Right lung (tissue), 5 donors: ENCODE results near the gene LEFTY2. TPM values are rescaled to one million over a fixed set of nuclear protein-coding genes. Genes with fewer than 3 reads are reported as not detected.
"Not testable (repeated sequence)": the region's sequence is repeated elsewhere in the genome, so short reads cannot be mapped to it uniquely, and the experiment has no call there.

Source experiments
- DNase-seq, 2 donors: peaks; one replicate each; pipeline ENCODE4 v3.0.0-alpha.2; 2013
- polyA plus RNA-seq, 5 donors: library from polyadenylated mRNA; unstranded; fragments of 120-200 nt; gene quantifications; one replicate each; pipeline versions ENCODE4 v1.2.1 to v1.2.3, GENCODE V29; 2013; ENCODE audit warnings: inconsistent platforms in 1 of 5, low replicate concordance in 1 of 5; ENCODE audit not compliant: insufficient read length in 5 of 5, insufficient read depth in 1 of 5

Gene LEFTY2
- polyA plus RNA-seq, 5 donors = 1.1 to 3.0 (median 1.5) TPM

DNA sequence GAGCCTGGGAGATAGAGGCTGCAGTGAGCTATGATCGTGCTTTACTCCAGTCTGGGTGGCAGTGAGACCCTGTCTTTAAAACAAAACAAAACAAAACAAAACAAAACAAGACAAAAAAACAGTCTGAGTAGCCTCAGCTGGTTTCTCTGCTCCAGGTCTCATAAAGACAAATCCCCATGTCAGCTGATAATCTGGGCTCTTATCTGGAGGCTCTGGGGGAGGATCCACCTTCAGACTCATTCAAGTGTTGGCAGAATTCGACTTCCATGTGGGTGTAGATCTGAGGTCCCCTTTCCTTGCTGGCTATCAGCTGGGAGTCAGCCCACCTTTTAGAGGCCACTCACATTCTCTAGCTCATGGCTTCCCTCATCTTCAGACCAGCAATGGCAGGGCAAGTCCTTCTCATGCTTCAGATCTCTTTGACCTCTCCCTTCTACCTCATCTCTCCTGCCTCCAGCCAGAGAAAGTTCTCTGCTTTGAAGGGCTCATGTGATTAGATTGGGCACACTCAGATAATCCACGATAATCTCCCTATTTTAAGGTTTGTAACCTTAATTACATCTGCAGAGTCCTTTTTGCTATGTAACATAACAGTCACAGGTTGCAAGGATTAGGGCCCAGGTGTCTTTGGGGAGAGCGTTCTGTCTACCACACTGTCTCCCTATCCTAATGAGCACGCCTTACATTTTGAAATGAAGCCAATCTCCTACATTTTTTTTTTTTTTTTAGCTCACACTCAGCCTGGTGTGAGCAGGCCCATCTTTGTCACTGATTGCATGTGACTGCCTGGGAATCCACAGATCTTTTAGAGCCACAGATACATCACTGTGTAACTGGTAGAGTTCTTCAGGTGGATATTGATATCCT is 9.5 kb downstream of the LEFTY2 start:
- no peak for DNase-seq

DNA sequence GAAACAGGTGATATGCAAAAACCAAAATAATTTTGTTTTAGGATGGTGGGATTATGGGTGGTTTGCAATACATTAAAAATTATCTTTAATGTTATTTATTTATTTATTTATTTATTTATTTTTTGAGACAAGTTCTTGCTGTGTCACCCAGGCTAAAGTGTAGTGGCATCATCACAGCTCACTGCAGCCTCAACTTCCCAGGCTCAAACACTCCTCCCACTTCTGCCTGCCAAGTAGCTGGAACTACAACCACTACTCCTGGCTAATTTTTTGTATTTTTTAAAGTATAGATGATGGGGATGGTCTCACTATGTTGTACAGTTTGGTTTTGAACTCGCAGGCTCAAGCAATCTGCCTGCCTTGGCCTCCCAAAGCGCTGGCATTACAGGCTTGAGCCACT is 10.5 kb downstream of the LEFTY2 start:
- no peak for DNase-seq

- DNase-seq = not testable (repeated sequence)
Observed at GRCh38 chr1:225929462-225929861, 11.6 kb downstream of the LEFTY2 start.

- no peak for DNase-seq
Observed at GRCh38 chr1:225928186-225929175, 12.5 kb downstream of the LEFTY2 start.

- DNase-seq = no peak
Observed at GRCh38 chr1:225926551-225927113, 14.4 kb downstream of the LEFTY2 start.

GRCh38 chr1:225923692-225924555 is 17.1 kb downstream of the LEFTY2 start, which contains the start of gene PYCR2:
Gene PYCR2 (minus strand): TSS chr1:225924250. CDS start chr1:225924110, 140 bp downstream.
- DNase-seq = peak; percentile 97

DNA sequence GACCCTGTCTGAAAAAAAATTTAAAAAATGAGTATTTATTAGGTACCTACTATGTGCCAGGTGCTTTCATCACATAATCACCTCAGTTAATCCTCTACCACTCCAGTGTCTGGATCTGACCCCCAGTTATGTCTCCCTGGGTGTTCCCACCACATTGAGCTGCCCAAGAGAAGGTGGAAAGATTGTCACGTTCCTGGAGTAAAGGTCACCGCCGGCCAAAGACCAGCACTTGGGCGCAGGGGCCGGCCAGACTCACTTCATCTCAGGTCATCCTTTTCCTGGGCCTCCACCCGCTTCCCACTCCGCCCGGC is 17.7 kb downstream of the LEFTY2 start:
- no peak for DNase-seq

DNA sequence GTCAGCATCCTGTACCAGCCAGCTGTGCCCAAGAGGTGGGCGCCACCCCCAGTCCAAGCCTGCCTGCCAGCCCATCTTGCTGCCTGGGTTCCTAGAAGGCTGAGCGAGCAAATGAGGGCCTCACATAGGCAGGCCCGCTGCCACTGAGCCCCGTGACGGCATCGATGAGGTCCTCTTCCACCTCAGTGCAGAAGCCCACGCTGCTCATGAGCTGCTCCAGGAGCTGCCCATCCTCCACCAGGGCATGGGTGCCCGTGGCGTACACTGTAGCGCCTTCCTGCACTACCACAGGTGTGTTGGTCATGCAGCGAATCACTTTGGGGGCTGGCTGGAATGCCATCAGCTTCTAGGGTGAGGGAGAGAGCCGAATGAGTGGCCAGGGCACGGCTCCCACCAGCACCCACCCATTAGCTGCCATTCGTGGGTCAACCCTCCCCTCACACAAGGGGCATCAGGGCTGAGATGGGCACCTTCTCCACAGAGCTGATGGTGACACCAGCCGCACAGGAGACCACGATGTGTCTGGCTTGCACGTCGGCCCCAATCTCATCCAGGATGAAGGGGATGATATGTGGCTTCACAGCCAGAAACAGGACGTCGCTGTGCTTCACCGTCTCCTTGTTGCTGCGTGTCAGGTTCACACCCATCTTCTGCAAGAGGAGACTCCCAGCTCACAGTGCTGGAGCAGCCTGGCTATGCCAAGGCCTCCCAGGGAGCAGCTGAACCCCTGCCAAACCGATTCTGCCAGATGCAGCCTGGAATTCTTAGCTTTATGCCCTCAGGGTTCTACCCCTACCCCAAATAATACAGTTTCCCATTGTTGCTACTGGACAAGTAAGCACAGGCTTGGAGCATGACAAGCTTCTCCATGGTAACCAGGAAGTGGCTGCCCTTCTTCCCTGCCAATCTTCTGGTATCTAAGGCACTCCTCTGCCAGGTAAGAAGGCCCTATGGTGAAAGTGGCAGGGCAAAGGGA is 19.0 kb downstream of the LEFTY2 start:
- no peak for DNase-seq

- DNase-seq = peak; percentile 63 to 69
Observed at GRCh38 chr1:225919906-225920305, 21.1 kb downstream of the LEFTY2 start.

DNA sequence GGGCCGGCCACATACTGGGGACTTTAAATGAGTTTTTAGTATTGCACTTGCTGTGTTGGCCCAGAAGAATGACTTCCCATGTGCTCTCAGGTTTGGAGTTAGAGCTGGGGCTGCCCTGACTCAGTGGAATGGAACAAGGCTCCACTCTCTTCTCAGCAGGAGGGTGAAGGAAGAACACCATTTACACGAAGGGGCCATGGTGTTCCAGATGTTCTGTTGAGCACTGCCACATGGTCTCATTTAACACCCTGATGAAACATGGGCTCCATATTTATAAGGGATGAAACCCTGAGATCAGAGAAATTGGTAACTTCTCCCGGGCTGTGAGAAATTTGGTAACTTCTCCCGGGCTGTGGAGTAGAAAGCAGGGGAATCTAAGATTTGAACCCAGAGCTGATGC is 22.7 kb downstream of the LEFTY2 start:
- no peak for DNase-seq

DNA sequence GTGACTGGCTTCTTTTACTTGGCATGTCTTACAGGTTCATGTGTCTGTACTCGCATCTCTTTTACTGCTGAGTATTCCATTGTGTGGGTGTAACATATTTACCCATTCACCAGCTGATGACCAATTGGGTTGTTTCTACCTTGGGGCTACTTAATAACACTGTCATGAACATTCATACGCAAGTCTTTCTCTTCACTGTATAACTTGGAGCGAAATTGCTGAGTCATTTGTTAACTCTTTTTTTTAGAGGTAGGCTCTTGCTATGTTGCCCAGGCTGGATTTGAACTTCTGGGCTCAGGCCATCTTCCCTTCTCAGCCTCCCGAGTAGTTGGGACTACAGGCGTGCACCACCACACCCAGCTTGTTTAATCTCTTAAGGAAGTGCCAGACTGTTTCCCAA is 23.5 kb downstream of the LEFTY2 start:
- DNase-seq = no peak

GRCh38 chr1:225917101-225917500 is 23.9 kb downstream of the LEFTY2 start:
- DNase-seq = no peak

- no peak for DNase-seq
Observed at GRCh38 chr1:225915538-225915991, 25.5 kb downstream of the LEFTY2 start.

GRCh38 chr1:225914947-225915346 is 26.1 kb downstream of the LEFTY2 start:
- DNase-seq = no peak

GRCh38 chr1:225914391-225914790 is 26.6 kb downstream of the LEFTY2 start:
- no peak for DNase-seq

DNA sequence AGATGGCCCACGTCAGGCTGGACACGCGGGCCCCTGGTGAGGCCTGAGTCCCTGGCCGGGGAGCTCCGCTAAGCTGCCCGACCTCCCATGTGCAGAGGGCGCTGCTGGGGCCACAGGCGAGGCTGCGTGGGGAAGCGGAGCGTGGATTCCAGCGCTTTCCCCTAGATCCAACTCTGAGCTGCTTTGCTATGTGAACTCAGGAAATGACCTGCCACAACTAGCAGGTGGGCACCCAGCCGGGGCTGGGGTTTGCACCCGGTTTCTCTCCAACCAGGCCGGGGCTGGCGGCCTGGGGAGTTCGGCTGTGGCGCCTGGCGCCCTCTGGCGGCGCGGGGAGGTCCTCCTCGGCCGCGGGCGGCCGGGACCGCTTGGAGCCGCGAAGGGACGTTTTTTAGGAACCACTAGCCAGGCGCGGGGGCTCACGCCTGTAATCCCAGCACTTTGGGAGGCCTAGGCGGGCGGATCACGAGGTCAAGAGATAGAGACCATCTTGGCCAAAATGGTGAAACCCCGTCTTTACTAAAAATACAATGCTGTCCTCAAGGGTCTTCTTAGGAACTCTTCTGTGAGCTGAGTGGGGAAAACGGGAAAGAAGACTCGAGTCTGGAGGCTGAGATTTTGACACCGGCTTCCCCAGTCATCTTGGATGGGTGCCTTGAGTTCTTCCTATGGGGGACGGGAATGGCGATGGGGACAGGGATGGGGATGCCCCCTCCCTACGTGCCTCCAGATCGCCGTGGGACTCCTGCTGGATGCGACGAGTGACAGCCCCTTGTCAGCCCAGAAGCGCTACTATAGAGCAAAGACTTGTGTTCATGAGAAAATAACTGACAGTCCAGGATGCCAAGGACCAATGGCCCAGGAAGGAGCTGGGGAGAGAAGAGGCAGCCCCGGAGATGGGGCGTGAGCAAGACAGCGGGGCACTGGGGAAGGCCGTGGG is 29.6 kb downstream of the LEFTY2 start:
- DNase-seq = peak; percentile 58 to 71

GRCh38 chr1:225909477-225909876 is 31.5 kb downstream of the LEFTY2 start:
- no peak for DNase-seq

DNA sequence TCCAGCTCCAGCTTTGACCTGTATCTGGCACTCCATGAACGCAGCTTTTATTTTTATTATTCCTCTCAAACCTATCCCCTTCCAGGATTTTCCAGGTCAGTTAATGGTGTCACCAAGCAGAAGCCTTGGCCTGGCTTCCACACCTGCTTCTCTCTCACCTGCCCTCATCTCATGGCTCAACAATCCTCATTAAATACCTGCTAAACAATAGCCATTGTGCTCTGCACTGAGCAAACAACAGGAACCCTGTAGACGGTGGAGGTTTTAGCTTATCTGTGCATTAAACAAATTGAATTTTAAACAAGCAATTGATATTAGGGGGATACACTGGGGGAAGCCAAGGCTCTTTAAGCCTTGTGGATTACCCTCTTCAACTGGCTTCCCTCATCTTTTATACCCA is 32.2 kb downstream of the LEFTY2 start:
- no peak for DNase-seq
